GM23338 (cell line): Measurements from ENCODE around the gene TRMT13.

ENCODE experiments used
- CREB1 ChIP-seq: fragments of 250-450 bp; sonication (Bioruptor Pico); IDR thresholded peaks from 2 replicates; pipeline ENCODE4 v1.5.0; 2020; ENCODE audit warnings: low read depth, mild to moderate bottlenecking, moderate library complexity
- EZH2 ChIP-seq: fragments of 200-600 bp; sonication (generic); IDR thresholded peaks from one replicate; pipeline ENCODE4 v1.8.0; 2017; ENCODE audit warnings: antibody characterized with exemption, mild to moderate bottlenecking, low read depth; ENCODE audit not compliant: unreplicated experiment
- EZH2phosphoT487 ChIP-seq: fragments of 200-600 bp; sonication (generic); IDR thresholded peaks from one replicate; pipeline ENCODE4 v1.8.1; 2018; ENCODE audit warnings: antibody characterized with exemption; ENCODE audit not compliant: unreplicated experiment
- JUNB ChIP-seq: IDR thresholded peaks from one replicate; pipeline ENCODE4 v1.6.1; 2016; ENCODE audit warnings: antibody characterized with exemption; ENCODE audit not compliant: unreplicated experiment
- POLR2AphosphoS5 ChIP-seq: IDR thresholded peaks from 2 replicates; pipeline ENCODE4 v1.6.1; 2016; ENCODE audit warnings: antibody characterized with exemption, low read depth
- STAT1 ChIP-seq: IDR thresholded peaks from one replicate; pipeline ENCODE4 v1.6.1; 2016; ENCODE audit warnings: antibody characterized with exemption; ENCODE audit not compliant: unreplicated experiment
- ZNF331 ChIP-seq: fragments of 250-450 bp; sonication (Bioruptor Pico); IDR thresholded peaks from 2 replicates; pipeline ENCODE4 v1.5.0; 2020; ENCODE audit warnings: low read depth, mild to moderate bottlenecking, moderate library complexity
- TF ChIP-seq, protein P1 (sequence below), 2 experiments: fragments of 200-600 bp in 1 of 2; sonication (generic) in 1 of 2; conservative IDR thresholded peaks; 2 replicates each; pipeline versions ENCODE4 v1.5.1 to v1.6.1; 2016 to 2017; ENCODE audit warnings: antibody characterized with exemption in 2 of 2, low read depth in 2 of 2, mild to moderate bottlenecking in 2 of 2, moderate library complexity in 1 of 2
- TF ChIP-seq, protein P2 (sequence below): IDR thresholded peaks from one replicate; pipeline ENCODE4 v1.6.1; 2018; ENCODE audit warnings: antibody characterized with exemption; ENCODE audit not compliant: unreplicated experiment

- TF ChIP-seq, protein P1, sequence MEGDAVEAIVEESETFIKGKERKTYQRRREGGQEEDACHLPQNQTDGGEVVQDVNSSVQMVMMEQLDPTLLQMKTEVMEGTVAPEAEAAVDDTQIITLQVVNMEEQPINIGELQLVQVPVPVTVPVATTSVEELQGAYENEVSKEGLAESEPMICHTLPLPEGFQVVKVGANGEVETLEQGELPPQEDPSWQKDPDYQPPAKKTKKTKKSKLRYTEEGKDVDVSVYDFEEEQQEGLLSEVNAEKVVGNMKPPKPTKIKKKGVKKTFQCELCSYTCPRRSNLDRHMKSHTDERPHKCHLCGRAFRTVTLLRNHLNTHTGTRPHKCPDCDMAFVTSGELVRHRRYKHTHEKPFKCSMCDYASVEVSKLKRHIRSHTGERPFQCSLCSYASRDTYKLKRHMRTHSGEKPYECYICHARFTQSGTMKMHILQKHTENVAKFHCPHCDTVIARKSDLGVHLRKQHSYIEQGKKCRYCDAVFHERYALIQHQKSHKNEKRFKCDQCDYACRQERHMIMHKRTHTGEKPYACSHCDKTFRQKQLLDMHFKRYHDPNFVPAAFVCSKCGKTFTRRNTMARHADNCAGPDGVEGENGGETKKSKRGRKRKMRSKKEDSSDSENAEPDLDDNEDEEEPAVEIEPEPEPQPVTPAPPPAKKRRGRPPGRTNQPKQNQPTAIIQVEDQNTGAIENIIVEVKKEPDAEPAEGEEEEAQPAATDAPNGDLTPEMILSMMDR (conservative IDR thresholded peaks at IDR 0.05; ENCODE audit: low read depth in 2 of 2), result no peak
- TF ChIP-seq EZH2 (no peak), POLR2AphosphoS5 (no peak), EZH2phosphoT487 (no peak), STAT1 (no peak), JUNB (no peak), ZNF331 (no peak), CREB1 (CRISPR knock-in tag) (no peak)
- TF ChIP-seq, protein P2, sequence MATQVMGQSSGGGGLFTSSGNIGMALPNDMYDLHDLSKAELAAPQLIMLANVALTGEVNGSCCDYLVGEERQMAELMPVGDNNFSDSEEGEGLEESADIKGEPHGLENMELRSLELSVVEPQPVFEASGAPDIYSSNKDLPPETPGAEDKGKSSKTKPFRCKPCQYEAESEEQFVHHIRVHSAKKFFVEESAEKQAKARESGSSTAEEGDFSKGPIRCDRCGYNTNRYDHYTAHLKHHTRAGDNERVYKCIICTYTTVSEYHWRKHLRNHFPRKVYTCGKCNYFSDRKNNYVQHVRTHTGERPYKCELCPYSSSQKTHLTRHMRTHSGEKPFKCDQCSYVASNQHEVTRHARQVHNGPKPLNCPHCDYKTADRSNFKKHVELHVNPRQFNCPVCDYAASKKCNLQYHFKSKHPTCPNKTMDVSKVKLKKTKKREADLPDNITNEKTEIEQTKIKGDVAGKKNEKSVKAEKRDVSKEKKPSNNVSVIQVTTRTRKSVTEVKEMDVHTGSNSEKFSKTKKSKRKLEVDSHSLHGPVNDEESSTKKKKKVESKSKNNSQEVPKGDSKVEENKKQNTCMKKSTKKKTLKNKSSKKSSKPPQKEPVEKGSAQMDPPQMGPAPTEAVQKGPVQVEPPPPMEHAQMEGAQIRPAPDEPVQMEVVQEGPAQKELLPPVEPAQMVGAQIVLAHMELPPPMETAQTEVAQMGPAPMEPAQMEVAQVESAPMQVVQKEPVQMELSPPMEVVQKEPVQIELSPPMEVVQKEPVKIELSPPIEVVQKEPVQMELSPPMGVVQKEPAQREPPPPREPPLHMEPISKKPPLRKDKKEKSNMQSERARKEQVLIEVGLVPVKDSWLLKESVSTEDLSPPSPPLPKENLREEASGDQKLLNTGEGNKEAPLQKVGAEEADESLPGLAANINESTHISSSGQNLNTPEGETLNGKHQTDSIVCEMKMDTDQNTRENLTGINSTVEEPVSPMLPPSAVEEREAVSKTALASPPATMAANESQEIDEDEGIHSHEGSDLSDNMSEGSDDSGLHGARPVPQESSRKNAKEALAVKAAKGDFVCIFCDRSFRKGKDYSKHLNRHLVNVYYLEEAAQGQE, result no peak
These were observed 45.6 kb upstream of the TRMT13 start for GRCh38 chr1:100087396-100087795.
